ENCODE data around the gene APCS. TPM values are rescaled to one million over a fixed set of nuclear protein-coding genes. Genes with fewer than 3 reads are reported as not detected.

Gene APCS
- total and polyA plus RNA-seq, 2 of the 8 experiments (the other 6 are each of a cell fraction or from before 2014, with no cell fraction given) = not detected

- FAIRE-seq (no peak), DNase-seq (ENCODE audit: low read depth in 1 of 2, low spot score in 2 of 2) (no peak)
- no peak overlapping the region for H3K56ac ChIP-seq (replicated peaks; ENCODE audit: insufficient read length, low read depth, low read length)
- no peak overlapping the region for H2BK15ac ChIP-seq (ENCODE audit: low read length)
- no peak overlapping the region for H2BK20ac ChIP-seq (ENCODE audit: low read length)
- no peak overlapping the region for H3K9ac ChIP-seq (replicated peaks in 1 of 4; ENCODE audit: extremely low read depth in 1 of 4, low read depth in 3 of 4, low read length in 3 of 4)
- no peak overlapping the region for H3K23ac ChIP-seq (ENCODE audit: insufficient read length)
- H3K4me1 ChIP-seq (replicated peaks in 1 of 4; ENCODE audit: control insufficient read depth in 3 of 4, insufficient read depth in 4 of 4, low read length in 3 of 4) = no peaks in the 10 kb centered on the region
- POLR2A ChIA-PET (ENCODE audit: partially characterized antibody) = no interaction called here
- no peaks in the 10 kb centered on the region for H3K23me2 ChIP-seq (ENCODE audit: low read depth, low read length)
- CTCF ChIA-PET (ENCODE audit: partially characterized antibody) = no interaction called here
- H3K79me1 ChIP-seq (ENCODE audit: low read depth, low read length) = no peaks in the 10 kb centered on the region
- no peak overlapping the region for H3K18ac ChIP-seq (ENCODE audit: extremely low read depth, low read length)
- H4K20me1 ChIP-seq (replicated peaks in 1 of 2; ENCODE audit: control insufficient read depth in 1 of 2, insufficient read depth in 2 of 2, low read length in 2 of 2) = no peaks in the 10 kb centered on the region
- H4K91ac ChIP-seq (replicated peaks; ENCODE audit: insufficient read length, low read length) = no peak overlapping the region
- no peaks in the 10 kb centered on the region for H3K79me2 ChIP-seq (ENCODE audit: control insufficient read depth in 1 of 2, insufficient read depth in 2 of 2, low read length in 2 of 2)
- WGBS, 2 experiments (ENCODE audit: extremely low coverage in 1 of 2, insufficient coverage in 1 of 2, insufficient read length in 1 of 2, insufficient replicate concordance in 2 of 2, low coverage in 1 of 2, low lambda C conversion rate in 2 of 2, missing lambda C conversion rate in 1 of 2) = 29% methylated on average over 1 of the region's 1 CpG; no CpG with 5 or more reads in 1 of the 2 experiments
- H2AK5ac ChIP-seq (ENCODE audit: low read depth, low read length) = no peak overlapping the region
- no peak overlapping the region for H4K8ac ChIP-seq (ENCODE audit: extremely low read depth, insufficient read depth, low read length)
- H4K5ac ChIP-seq (ENCODE audit: insufficient read length, low read depth, low read length) = no peak overlapping the region
- H3K36me3 ChIP-seq (ENCODE audit: control insufficient read depth in 2 of 4, insufficient read depth in 4 of 4, low read length in 3 of 4) = no peaks in the 10 kb centered on the region
- peaks cover 58 to 81% of the 10 kb centered on the region in 2 experiments for H3K9me3 ChIP-seq (ENCODE audit: insufficient read depth in 2 of 2, low read depth in 1 of 2, low read length in 1 of 2)
- no peak overlapping the region for H3K14ac ChIP-seq (ENCODE audit: insufficient read length)
- no peak overlapping the region for H3K27ac ChIP-seq (ENCODE audit: low read depth, low read length)
- no peak overlapping the region for H2BK120ac ChIP-seq (replicated peaks; ENCODE audit: low read depth, low read length)
- H2BK5ac ChIP-seq (ENCODE audit: low read depth, low read length) = no peak overlapping the region
- no peak overlapping the region for H2AFZ ChIP-seq (ENCODE audit: low read length)
- H3K4me2 ChIP-seq (ENCODE audit: insufficient read depth in 1 of 2, low read depth in 2 of 2, low read length in 2 of 2) = no peak overlapping the region
- no peak overlapping the region for H3K4me3 ChIP-seq (ENCODE audit: extremely low read depth in 1 of 4, insufficient read depth in 2 of 4, low read depth in 3 of 4, low read length in 4 of 4)
- no peak overlapping the region for H3K4ac ChIP-seq (replicated peaks; ENCODE audit: insufficient read length, low read depth, low read length)
- H2BK12ac ChIP-seq (ENCODE audit: low read depth, low read length) = no peak overlapping the region
- H3K27me3 ChIP-seq (replicated peaks in 1 of 4; ENCODE audit: control insufficient read depth in 3 of 4, extremely low read depth in 1 of 4, insufficient read depth in 3 of 4, low read length in 3 of 4) = no peaks in the 10 kb centered on the region
- TF ChIP-seq MAFK (IDR thresholded peaks at IDR 0.05; ENCODE audit: low read depth, low read length) = no peak
- no peak for TF ChIP-seq RXRA (IDR thresholded peaks at IDR 0.05; ENCODE audit: insufficient read depth, low read depth, low read length)
- TF ChIP-seq RAD21 (IDR thresholded peaks at IDR 0.05 in 1 of 2, conservative IDR thresholded peaks at IDR 0.05 in 1 of 2; ENCODE audit: low read depth in 2 of 2, low read length in 2 of 2) = no peak
- no peak for TF ChIP-seq CHD2 (IDR thresholded peaks at IDR 0.05; ENCODE audit: low read length)
- no peak for TF ChIP-seq BRCA1 (IDR thresholded peaks at IDR 0.05; ENCODE audit: low read depth, low read length)
- no peak for TF ChIP-seq YY1 (IDR thresholded peaks at IDR 0.05; ENCODE audit: low read depth, low read length)
Measured at GRCh38 chr1:159562680-159563079, 24.9 kb upstream of the APCS start.

Measured in H1 (cell line).